MG63 (cell line): ENCODE measurements around the gene FOXK2. TPM values are rescaled to one million over a fixed set of nuclear protein-coding genes. Genes with fewer than 3 reads are reported as not detected.
"Not testable (repeated sequence)": the region's sequence is repeated elsewhere in the genome, so short reads cannot be mapped to it uniquely, and the experiment has no call there.

ENCODE experiments used
- DNase-seq: peaks from one replicate; pipeline ENCODE4 v3.0.0-alpha.2; 2020
- H3K27me3 ChIP-seq: fragments of 250-450 bp; sonication (Bioruptor Pico); 2 replicates; pipeline ENCODE4 v1.5.1; 2020; ENCODE audit warnings: mild to moderate bottlenecking, moderate library complexity
- H3K36me3 ChIP-seq: fragments of 250-450 bp; sonication (Bioruptor Pico); 2 replicates; pipeline ENCODE4 v1.5.1; 2020; ENCODE audit warnings: mild to moderate bottlenecking, moderate library complexity
- H3K4me3 ChIP-seq: fragments of 250-450 bp; sonication (Bioruptor Pico); 2 replicates; pipeline ENCODE4 v1.5.1; 2020; ENCODE audit warnings: mild to moderate bottlenecking, moderate library complexity
- H3K9me3 ChIP-seq: fragments of 250-450 bp; sonication (Bioruptor Pico); 2 replicates; pipeline ENCODE4 v1.5.1; 2020; ENCODE audit warnings: mild to moderate bottlenecking, moderate library complexity
- total RNA-seq: library from RNA; depleted of rRNA; stranded (reverse); fragments of >200 nt; shearing (Covaris generic); gene quantifications from 2 replicates; pipeline ENCODE4 v1.2.3, GENCODE V29; 2014; ENCODE audit warnings: low replicate concordance

The FOXK2 gene
- total RNA-seq, 1 experiment from 2014 or later = 48.5 TPM

GRCh38 chr17:82491533-82491932 lies 28.0 kb upstream of the FOXK2 start:
- Histone ChIP-seq H3K9me3 (no peaks in the 10 kb centered on the region), H3K4me3 (no peak overlapping the region), H3K36me3 (peaks cover 10% of the 10 kb centered on the region), H3K27me3 (no peaks in the 10 kb centered on the region)
- DNase-seq = no peak

DNA sequence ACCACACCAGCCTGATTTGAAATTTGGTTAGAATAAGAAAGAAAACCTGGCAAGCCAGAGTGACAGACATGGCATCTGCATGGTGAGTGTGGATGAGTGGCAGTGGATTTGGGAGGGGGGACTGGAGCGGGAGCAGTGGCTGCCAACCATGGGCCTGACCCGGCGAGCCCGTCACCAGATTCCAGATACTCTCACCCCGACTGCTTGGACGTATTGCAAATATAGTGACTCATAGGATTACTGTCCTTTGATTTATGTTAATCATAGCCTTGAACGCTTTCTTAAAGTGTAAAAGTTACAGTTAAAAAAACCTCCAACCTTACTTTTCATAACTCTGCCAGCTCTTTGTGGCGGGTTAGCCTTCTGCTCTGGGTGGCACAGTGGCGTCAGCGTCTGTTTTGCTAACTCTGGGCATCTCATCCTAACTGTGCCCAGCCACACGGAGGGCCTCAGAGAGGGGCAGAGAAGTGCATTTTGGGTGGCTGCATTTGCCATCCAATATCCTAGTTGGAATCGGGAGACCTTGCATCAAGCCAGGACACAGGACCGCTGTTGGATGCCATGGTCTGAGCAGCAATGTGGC lies 26.8 kb upstream of the FOXK2 start:
- Histone ChIP-seq H3K27me3 (no peaks in the 10 kb centered on the region), H3K9me3 (no peaks in the 10 kb centered on the region), H3K36me3 (peaks cover 9% of the 10 kb centered on the region), H3K4me3 (no peak overlapping the region)
- peak; percentile 90 for DNase-seq

DNA sequence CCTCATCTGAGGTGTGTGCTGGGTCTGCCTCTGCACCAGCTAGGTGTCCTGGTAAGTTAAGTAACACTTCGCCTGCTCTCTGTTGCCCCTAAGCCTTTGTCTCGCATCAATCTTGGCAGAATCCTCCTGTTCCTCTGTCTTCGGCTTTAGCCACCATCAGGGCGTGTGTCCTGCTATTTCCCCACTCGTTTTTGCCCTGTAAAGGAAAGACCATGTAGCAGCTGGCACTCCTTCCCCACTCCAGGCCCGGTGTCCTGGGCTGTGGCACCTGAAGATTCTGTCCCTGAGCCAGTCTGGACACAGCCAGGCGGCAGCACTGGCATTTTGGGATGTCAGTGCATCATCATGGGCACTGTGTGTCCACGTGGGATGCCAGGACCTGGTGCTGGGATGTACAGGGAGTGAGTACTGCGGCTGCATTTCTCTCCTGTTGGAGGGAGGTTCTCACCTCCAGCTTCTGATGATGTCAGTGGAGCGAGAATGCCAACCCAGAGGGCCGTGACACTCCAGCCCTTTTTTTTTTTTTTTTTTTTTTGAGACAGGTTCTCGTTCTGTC lies 26.2 kb upstream of the FOXK2 start:
- Histone ChIP-seq H3K4me3 (no peak overlapping the region), H3K36me3 (peaks cover 6% of the 10 kb centered on the region), H3K27me3 (no peaks in the 10 kb centered on the region), H3K9me3 (no peaks in the 10 kb centered on the region)
- no peak for DNase-seq

GRCh38 chr17:82494236-82495055 lies 25.1 kb upstream of the FOXK2 start:
- DNase-seq = peak; percentile 92
- no peaks in the 10 kb centered on the region for H3K27me3 ChIP-seq
- H3K36me3 ChIP-seq = no peaks in the 10 kb centered on the region
- H3K9me3 ChIP-seq = no peaks in the 10 kb centered on the region
- H3K4me3 ChIP-seq = peak overlapping the region; percentile 22

DNA sequence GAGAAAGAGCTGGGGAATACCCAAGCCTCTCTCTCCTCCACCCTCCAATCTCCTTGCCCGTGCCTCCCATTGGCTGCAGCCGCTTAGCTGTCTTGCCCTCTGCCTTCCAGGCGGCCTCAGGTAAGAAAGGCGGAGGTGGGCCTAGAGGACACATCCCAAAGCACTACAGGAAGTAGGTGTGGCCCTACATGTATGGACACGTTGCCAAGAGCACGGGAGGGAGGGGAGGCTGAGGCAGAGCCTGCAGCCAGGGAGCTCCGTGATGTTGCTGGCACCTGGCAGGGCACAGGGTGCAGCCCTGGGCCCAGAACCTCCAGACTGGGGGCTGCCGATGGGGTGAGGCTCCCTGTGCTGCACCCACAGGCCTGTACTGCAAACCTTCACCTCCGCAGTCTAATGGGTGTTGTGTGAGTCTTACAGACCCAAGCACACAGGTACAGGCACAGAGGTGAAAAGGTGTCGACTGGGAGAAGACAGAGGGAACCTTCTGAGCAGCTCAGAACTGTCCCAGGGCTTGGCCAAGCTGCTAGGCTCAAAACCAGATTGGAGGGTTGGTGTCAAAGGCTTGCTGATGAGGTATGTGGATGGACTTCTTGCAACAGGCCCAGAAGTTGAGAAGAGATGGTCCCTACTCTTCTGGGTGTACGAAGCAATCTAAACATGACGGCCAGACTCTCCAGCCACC lies 23.5 kb upstream of the FOXK2 start:
- Histone ChIP-seq H3K4me3 (no peak overlapping the region), H3K27me3 (no peaks in the 10 kb centered on the region), H3K9me3 (no peaks in the 10 kb centered on the region), H3K36me3 (no peaks in the 10 kb centered on the region)
- no peak for DNase-seq

GRCh38 chr17:82496529-82497434 lies 22.8 kb upstream of the FOXK2 start:
- peak; percentile 99 for DNase-seq
- Histone ChIP-seq H3K4me3 (peak overlapping the region; percentile 60), H3K27me3 (no peaks in the 10 kb centered on the region), H3K9me3 (no peaks in the 10 kb centered on the region), H3K36me3 (no peaks in the 10 kb centered on the region)

GRCh38 chr17:82497483-82498405 lies 21.8 kb upstream of the FOXK2 start:
- Histone ChIP-seq H3K9me3 (no peaks in the 10 kb centered on the region), H3K36me3 (no peaks in the 10 kb centered on the region), H3K4me3 (peak overlapping the region; percentile 50), H3K27me3 (no peaks in the 10 kb centered on the region)
- DNase-seq = peak; percentile 61

DNA sequence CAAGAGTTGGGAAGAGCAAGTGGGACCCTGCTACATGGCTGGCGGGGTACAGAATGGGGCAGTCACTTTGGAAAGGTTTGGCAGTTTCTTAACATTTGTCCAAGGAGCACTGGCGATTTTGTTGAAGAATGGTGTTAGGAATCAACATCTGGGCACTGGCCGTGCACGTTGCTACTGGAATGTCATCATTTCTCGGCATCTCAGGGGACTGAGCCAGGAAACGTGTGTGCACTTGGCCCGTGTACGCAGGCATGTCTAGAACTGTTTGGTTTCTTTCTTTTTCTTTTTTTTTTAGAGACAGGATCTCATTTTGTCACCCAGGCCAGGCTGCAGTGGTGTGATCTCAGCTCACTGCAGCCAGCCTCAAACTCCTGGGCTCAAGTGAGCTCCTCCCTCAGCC lies 17.3 kb upstream of the FOXK2 start:
- H3K4me3 ChIP-seq = no peak overlapping the region
- no peaks in the 10 kb centered on the region for H3K36me3 ChIP-seq
- peak; percentile 67 for DNase-seq
- H3K9me3 ChIP-seq = no peaks in the 10 kb centered on the region
- H3K27me3 ChIP-seq = no peaks in the 10 kb centered on the region

DNA sequence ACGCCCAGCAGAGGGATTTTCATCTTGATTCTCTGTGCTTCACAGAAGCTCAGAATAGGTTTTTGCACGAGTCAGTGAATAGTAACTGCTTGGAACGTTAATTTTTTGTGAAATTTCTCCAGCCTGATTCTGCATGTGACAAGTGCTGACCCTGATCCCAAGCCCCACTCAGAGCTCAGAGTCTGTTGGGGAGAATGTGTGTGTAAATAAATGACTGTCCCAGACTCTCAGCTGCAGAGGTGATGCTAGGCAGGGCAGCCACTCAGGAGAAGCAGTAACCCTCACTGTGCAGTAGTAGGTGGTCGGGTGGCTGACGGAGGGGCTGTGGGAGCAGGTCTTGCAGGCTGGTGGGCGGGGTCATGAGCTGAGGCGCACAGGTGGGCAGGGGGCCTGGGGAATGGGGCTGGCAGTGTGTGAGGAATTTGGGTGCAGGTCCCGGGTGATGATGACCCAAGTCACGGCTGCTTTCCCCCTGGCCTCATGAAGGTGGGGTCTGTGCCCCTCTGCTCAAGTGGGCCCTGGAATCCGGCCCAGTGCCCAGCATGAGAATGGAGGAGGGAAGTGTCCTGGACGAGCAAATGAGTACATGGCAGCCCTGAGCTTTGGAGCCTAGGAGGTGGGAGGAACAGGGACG lies 16.3 kb upstream of the FOXK2 start:
- no peaks in the 10 kb centered on the region for H3K36me3 ChIP-seq
- H3K4me3 ChIP-seq = no peak overlapping the region
- no peaks in the 10 kb centered on the region for H3K27me3 ChIP-seq
- H3K9me3 ChIP-seq = no peaks in the 10 kb centered on the region
- no peak for DNase-seq

- no peaks in the 10 kb centered on the region for H3K36me3 ChIP-seq
- H3K4me3 ChIP-seq = no peak overlapping the region
- no peak for DNase-seq
- no peaks in the 10 kb centered on the region for H3K9me3 ChIP-seq
- H3K27me3 ChIP-seq = no peaks in the 10 kb centered on the region
Observed at GRCh38 chr17:82503728-82504308, 15.7 kb upstream of the FOXK2 start.

DNA sequence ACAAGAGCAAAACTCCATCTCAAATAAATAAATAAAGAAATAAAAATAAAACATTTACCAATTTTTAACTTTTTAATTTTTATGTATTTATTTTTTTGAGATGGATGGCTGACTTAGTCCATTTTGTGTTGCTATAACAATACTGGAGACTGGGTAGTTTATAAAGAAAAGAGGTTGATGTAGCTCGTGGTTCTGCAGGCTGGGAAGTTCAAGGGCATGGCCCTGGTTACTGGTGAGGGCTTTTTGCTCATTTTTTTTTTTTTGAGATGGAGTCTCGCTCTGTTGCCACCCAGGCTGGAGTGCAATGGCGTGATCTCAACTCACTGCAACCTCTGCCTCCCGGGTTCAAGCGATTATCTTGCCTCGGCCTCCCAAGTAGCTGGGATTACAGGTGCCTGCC lies 14.2 kb upstream of the FOXK2 start:
- Histone ChIP-seq H3K36me3 (no peaks in the 10 kb centered on the region), H3K4me3 (no peak overlapping the region), H3K27me3 (no peaks in the 10 kb centered on the region), H3K9me3 (no peaks in the 10 kb centered on the region)
- no peak for DNase-seq

GRCh38 chr17:82506402-82506801 lies 13.1 kb upstream of the FOXK2 start:
- H3K4me3 ChIP-seq, DNase-seq, H3K36me3 ChIP-seq, H3K27me3 ChIP-seq, H3K9me3 ChIP-seq: not testable (repeated sequence)

DNA sequence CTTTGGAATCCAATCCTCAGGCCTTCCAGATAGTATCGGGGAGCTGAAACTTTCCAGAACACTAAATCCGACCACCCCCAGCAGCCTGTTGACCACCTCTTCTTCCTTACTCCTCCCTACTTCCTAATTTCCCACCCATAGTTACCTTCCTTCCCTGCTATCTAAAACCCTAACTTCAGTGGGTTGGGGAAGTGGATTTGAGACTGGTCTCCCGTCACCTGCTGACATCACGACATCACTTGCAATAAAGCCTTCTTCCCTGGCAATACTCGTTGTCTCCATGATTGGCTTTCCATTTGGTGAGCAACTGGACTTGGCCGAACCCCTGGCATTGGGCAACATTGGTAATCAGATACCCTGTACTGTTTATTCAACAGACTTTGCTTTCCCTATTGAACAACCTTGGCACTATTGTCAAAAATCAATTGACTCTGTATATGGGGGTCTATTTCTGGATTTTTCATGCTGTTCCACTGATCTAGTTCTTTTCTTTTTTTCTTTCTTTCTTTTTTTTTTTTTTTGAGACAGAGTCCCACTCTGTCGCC lies 11.8 kb upstream of the FOXK2 start:
- no peaks in the 10 kb centered on the region for H3K36me3 ChIP-seq
- H3K4me3 ChIP-seq = no peak overlapping the region
- H3K9me3 ChIP-seq = no peaks in the 10 kb centered on the region
- no peak for DNase-seq
- H3K27me3 ChIP-seq = no peaks in the 10 kb centered on the region

DNA sequence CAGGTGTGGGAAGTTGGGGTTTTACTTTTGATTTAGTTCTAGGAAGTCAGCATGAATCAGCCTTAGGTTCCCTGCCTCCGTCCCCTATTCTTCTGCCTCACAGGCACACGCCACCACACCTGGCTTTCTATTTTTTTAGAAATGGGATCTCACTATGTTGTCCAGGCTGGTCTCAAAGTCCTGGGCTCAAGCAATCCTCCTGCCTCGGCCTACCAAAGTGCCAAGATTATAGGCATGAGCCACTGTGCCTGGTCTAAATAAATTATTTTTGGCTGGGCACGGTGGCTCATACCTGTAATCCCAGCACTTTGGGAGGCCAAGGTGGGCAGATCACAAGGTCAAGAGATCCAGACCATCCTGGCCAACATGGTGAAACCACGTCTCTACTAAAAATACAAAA lies 7.9 kb upstream of the FOXK2 start:
- DNase-seq, H3K27me3 ChIP-seq, H3K36me3 ChIP-seq, H3K4me3 ChIP-seq: not testable (repeated sequence)
- H3K9me3 ChIP-seq = peaks cover 13% of the 10 kb centered on the region

- not testable (repeated sequence) for H3K36me3 ChIP-seq, DNase-seq, H3K4me3 ChIP-seq, H3K27me3 ChIP-seq
- H3K9me3 ChIP-seq = peaks cover 13% of the 10 kb centered on the region
Observed at GRCh38 chr17:82513864-82514263, 5.7 kb upstream of the FOXK2 start.
